OCI-LY7 (cell line): Measurements from ENCODE around the gene SLC16A12. TPM values are rescaled to one million over a fixed set of nuclear protein-coding genes. Genes with fewer than 3 reads are reported as not detected.
A peak's percentile ranks its signal among the peaks of the same experiment; 100 is the strongest.
"Not testable (repeated sequence)": the region's sequence is repeated elsewhere in the genome, so short reads cannot be mapped to it uniquely, and the experiment has no call there.

Experiments
- BruUV-seq: library from RNA; stranded (reverse); fragments of 400-500 nt; replicated peaks from 2 replicates; lab custom pipeline; 2021; lab: Mats Ljungman, UMichigan
- CTCF ChIA-PET: fragments of 300-600 bp; sonication (Branson Sonifier 250); formaldehyde crosslinking; loops from one replicate; lab custom pipeline; 2022; ENCODE audit warnings: antibody characterized with exemption; ENCODE audit not compliant: unreplicated experiment; lab: Charles Lee
- POLR2A ChIA-PET: fragments of 300-600 bp; sonication (Branson Sonifier 250); formaldehyde crosslinking; loops from one replicate; lab custom pipeline; 2022; ENCODE audit warnings: antibody characterized with exemption; lab: Charles Lee
- DNase-seq: peaks from one replicate; pipeline ENCODE4 v3.0.0-alpha.2; 2015; ENCODE audit warnings: low spot score
- H2AFZ ChIP-seq: fragments of 200-600 bp; sonication (generic), shearing (Covaris generic); 2 replicates; pipeline ENCODE4 v1.6.1; 2014; ENCODE audit warnings: mild to moderate bottlenecking, antibody characterized with exemption, low read length, moderate library complexity
- H3K27ac ChIP-seq: fragments of 200-600 bp; sonication (generic); 2 replicates; pipeline ENCODE4 v1.5.1; 2014; ENCODE audit warnings: mixed run types, low read depth, mild to moderate bottlenecking, moderate library complexity, low read length, inconsistent platforms; ENCODE audit not compliant: poor library complexity, severe bottlenecking
- H3K36me3 ChIP-seq: fragments of 200-600 bp; sonication (generic); 2 replicates; pipeline ENCODE4 v1.6.1; 2014; ENCODE audit warnings: mild to moderate bottlenecking, antibody characterized with exemption, low read length, moderate library complexity, mixed read lengths; ENCODE audit not compliant: insufficient read depth
- H3K4me1 ChIP-seq: fragments of 200-600 bp; sonication (generic); 2 replicates; pipeline ENCODE4 v1.5.1; 2014; ENCODE audit warnings: mild to moderate bottlenecking, low read length; ENCODE audit not compliant: insufficient read depth, poor library complexity, severe bottlenecking
- H3K4me2 ChIP-seq: fragments of 200-600 bp; sonication (generic); 2 replicates; pipeline ENCODE4 v1.6.1; 2014; ENCODE audit warnings: mild to moderate bottlenecking, low read length
- H3K4me3 ChIP-seq: fragments of 200-600 bp; sonication (generic); 2 replicates; pipeline ENCODE4 v1.5.1; 2014; ENCODE audit warnings: mild to moderate bottlenecking, low read depth, low read length; ENCODE audit not compliant: poor library complexity, severe bottlenecking
- H3K79me2 ChIP-seq: fragments of 200-600 bp; sonication (generic); 2 replicates; pipeline ENCODE4 v1.6.1; 2016; ENCODE audit warnings: low read depth, mild to moderate bottlenecking, low read length, moderate library complexity, mixed read lengths; ENCODE audit not compliant: insufficient read depth
- H3K9me2 ChIP-seq: fragments of 200-600 bp; sonication (generic); 2 replicates; pipeline ENCODE4 v1.6.1; 2016; ENCODE audit warnings: mild to moderate bottlenecking, low read length, mixed read lengths; ENCODE audit not compliant: insufficient read depth
- H3K9me3 ChIP-seq: fragments of 200-600 bp; sonication (generic); 2 replicates; pipeline ENCODE4 v1.6.1; 2014; ENCODE audit warnings: mild to moderate bottlenecking, mixed run types, low read length, mixed read lengths
- H4K20me1 ChIP-seq: fragments of 200-600 bp; sonication (generic); 2 replicates; pipeline ENCODE4 v1.6.1; 2014; ENCODE audit warnings: mild to moderate bottlenecking, antibody characterized with exemption, low read length, moderate library complexity, mixed read lengths; ENCODE audit not compliant: insufficient read depth
- CTCF ChIP-seq: fragments of 200-600 bp; sonication (generic); conservative IDR thresholded peaks from 2 replicates; pipeline ENCODE4 v1.5.1; 2014; ENCODE audit warnings: mild to moderate bottlenecking, antibody characterized with exemption, low read length, moderate library complexity, mixed read lengths
- EZH2phosphoT487 ChIP-seq: fragments of 200-600 bp; sonication (generic); IDR thresholded peaks from 2 replicates; pipeline ENCODE4 v1.6.1; 2018; ENCODE audit warnings: low read depth, borderline replicate concordance, mild to moderate bottlenecking, mixed run types, antibody characterized with exemption, low read length, moderate library complexity, mixed read lengths
- intact Hi-C: fragments of 100-400 bp; cut with micrococcal nuclease; formaldehyde crosslinking; loops from one replicate; pipeline ENCODE4 v1.10.0; 2022; ENCODE audit not compliant: unreplicated experiment
- total RNA-seq, 2 experiments: library from RNA; depleted of rRNA in 1 of 2; stranded (reverse); fragments of >200 nt in 1 of 2; shearing (Covaris generic) in 1 of 2; gene quantifications; 2 replicates each; pipeline ENCODE4 v1.2.3, GENCODE V29; 2014 to 2022

The SLC16A12 gene
- total RNA-seq, 2 experiments from 2014 or later, result not detected

GRCh38 chr10:89393898-89394297, 141.5 kb downstream of the SLC16A12 start:
- intact Hi-C loops, result no loop called here

GRCh38 chr10:89392974-89393373, 142.4 kb downstream of the SLC16A12 start:
- no peaks in the 10 kb centered on the region for H4K20me1 ChIP-seq
- TF ChIP-seq EZH2phosphoT487 (no peak), CTCF (no peak)
- DNase-seq, result no peak
- H3K9me3 ChIP-seq, result no peaks in the 10 kb centered on the region
- H2AFZ ChIP-seq, result no peak overlapping the region
- no peak overlapping the region for H3K4me2 ChIP-seq
- H3K27ac ChIP-seq, result no peak overlapping the region
- H3K36me3 ChIP-seq, result no peaks in the 10 kb centered on the region
- no peaks in the 10 kb centered on the region for H3K79me2 ChIP-seq
- ChIA-PET POLR2A (interaction anchor here (0.6 to 1.3 kb wide), 2 partner anchors 8 to 10 kb away, joined by 3 read pairs; no protein-coding TSS in a partner anchor), CTCF (no interaction called here)
- intact Hi-C loops, result no loop called here
- no peak overlapping the region for H3K4me3 ChIP-seq
- H3K4me1 ChIP-seq, result peaks cover 7% of the 10 kb centered on the region
- no peaks in the 10 kb centered on the region for H3K9me2 ChIP-seq
- no TSS peak for BruUV-seq

More at GRCh38 chr10:89393898-89394297, 141.5 kb downstream of the SLC16A12 start:
- H3K9me2 ChIP-seq, result no peaks in the 10 kb centered on the region
- no peak overlapping the region for H3K4me2 ChIP-seq
- no peaks in the 10 kb centered on the region for H4K20me1 ChIP-seq
- peaks cover 7% of the 10 kb centered on the region for H3K4me1 ChIP-seq
- no peaks in the 10 kb centered on the region for H3K36me3 ChIP-seq
- H3K9me3 ChIP-seq, result no peaks in the 10 kb centered on the region
- no peaks in the 10 kb centered on the region for H3K79me2 ChIP-seq
- H2AFZ ChIP-seq, result no peak overlapping the region
- ChIA-PET CTCF (no interaction called here), POLR2A (interaction anchor here (0.5 kb wide), 1 partner anchor 684 kb away, joined by 4 read pairs; no protein-coding TSS in a partner anchor)
- no peak overlapping the region for H3K27ac ChIP-seq
- DNase-seq, result no peak
- no TSS peak for BruUV-seq
- no peak overlapping the region for H3K4me3 ChIP-seq
- no peak for TF ChIP-seq CTCF
- no peak for TF ChIP-seq EZH2phosphoT487

- no TSS peak for BruUV-seq
- Histone ChIP-seq H2AFZ (0 out of 2 replicates have a peak within 1 kb of the TSS, but pooled peaks have one; percentile 13), H3K4me2 (peak within 1 kb of the TSS; percentile 47), H3K9me2 (no peaks in the 10 kb centered on the region), H3K4me1 (peaks cover 7% of the 10 kb centered on the region), H3K36me3 (no peaks in the 10 kb centered on the region), H4K20me1 (no peaks in the 10 kb centered on the region), H3K27ac (no peak within 1 kb of the TSS), H3K4me3 (peak within 1 kb of the TSS; percentile 34), H3K79me2 (no peaks in the 10 kb centered on the region), H3K9me3 (no peaks in the 10 kb centered on the region)
- POLR2A ChIA-PET, result interaction anchor here (0.6 to 1.3 kb wide), 2 partner anchors 11 to 187 kb away, joined by 3 read pairs; no protein-coding TSS in a partner anchor
- no peak for DNase-seq
- CTCF ChIA-PET, result no interaction called here
- TF ChIP-seq CTCF, result no peak
- no peak for TF ChIP-seq EZH2phosphoT487
- intact Hi-C loops, result no loop called here
Measured at GRCh38 chr10:89391907-89392756, 143.3 kb downstream of the SLC16A12 start, which contains the start of gene IFIT1. TSS of gene IFIT1 (plus strand) at chr10:89392623. CDS start at chr10:89392713, 90 bp downstream.

GRCh38 chr10:89391226-89391576, 144.2 kb downstream of the SLC16A12 start:
- H3K27ac ChIP-seq, BruUV-seq, H3K9me2 ChIP-seq, CTCF ChIA-PET, H2AFZ ChIP-seq, H4K20me1 ChIP-seq, H3K4me3 ChIP-seq, H3K36me3 ChIP-seq, intact Hi-C loops, H3K79me2 ChIP-seq, H3K4me1 ChIP-seq, DNase-seq, H3K9me3 ChIP-seq, H3K4me2 ChIP-seq: not testable (repeated sequence)
- POLR2A ChIA-PET, result interaction anchor here (0.6 kb wide), 1 partner anchor 8 kb away, joined by 3 read pairs; no protein-coding TSS in a partner anchor
